ENCODE results near the gene PAPPA2.
"Not testable (repeated sequence)": the region's sequence is repeated elsewhere in the genome, so short reads cannot be mapped to it uniquely, and the experiment has no call there.

The PAPPA2 gene

DNA sequence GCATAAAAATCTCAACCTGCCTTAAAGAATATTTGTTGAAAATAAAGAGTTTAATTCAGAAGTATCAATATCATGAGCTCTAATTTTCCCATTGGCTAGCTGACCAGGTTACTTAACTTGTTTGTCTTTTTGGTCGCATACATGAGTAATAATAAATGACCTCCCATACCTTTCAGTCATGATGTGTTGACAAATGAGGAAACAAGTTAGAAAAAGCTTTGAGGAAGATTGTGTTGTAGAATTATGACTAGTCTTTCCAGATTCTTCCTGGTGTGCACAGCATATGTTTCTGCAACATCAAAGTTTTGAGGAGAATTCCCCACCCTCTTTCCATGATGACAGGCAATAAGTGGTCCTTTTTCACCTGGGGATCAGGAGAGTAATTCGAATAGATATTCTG, 17.6 kb upstream of the PAPPA2 start:
- no peak for DNase-seq (ENCODE audit: low spot score)
- in situ Hi-C loops (cut with MboI; ENCODE audit: low sequenced_read_pairs, unreplicated experiment), result no loop called here
- TF ChIP-seq, protein P1, sequence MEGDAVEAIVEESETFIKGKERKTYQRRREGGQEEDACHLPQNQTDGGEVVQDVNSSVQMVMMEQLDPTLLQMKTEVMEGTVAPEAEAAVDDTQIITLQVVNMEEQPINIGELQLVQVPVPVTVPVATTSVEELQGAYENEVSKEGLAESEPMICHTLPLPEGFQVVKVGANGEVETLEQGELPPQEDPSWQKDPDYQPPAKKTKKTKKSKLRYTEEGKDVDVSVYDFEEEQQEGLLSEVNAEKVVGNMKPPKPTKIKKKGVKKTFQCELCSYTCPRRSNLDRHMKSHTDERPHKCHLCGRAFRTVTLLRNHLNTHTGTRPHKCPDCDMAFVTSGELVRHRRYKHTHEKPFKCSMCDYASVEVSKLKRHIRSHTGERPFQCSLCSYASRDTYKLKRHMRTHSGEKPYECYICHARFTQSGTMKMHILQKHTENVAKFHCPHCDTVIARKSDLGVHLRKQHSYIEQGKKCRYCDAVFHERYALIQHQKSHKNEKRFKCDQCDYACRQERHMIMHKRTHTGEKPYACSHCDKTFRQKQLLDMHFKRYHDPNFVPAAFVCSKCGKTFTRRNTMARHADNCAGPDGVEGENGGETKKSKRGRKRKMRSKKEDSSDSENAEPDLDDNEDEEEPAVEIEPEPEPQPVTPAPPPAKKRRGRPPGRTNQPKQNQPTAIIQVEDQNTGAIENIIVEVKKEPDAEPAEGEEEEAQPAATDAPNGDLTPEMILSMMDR (IDR thresholded peaks at IDR 0.05; ENCODE audit: borderline replicate concordance, control extremely low read depth, extremely low read depth, insufficient read depth, missing control alignments), result no peak

DNA sequence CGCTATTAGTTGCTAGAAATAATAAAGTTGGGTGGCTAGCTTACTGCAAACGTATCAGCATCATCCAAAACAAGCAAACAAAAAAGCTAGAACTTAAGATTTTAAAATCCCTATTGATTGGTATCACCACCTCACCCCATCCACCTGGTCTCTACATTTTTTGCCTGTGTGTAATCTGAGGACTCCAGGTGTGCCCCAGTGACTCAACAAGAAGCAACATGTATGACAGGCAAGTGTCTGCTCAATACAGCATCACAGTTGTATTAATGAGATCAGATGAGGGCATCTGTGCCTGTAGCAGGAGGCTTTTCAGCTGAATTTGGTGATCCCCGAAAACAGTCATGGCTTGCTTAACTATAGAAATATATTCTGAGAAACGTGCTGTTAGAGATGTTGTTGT, 14.6 kb upstream of the PAPPA2 start:
- DNase-seq (ENCODE audit: low spot score), result no peak
- TF ChIP-seq, protein P1 (IDR thresholded peaks at IDR 0.05; ENCODE audit: borderline replicate concordance, control extremely low read depth, extremely low read depth, insufficient read depth, missing control alignments), result no peak
- in situ Hi-C loops (cut with MboI; ENCODE audit: low sequenced_read_pairs, unreplicated experiment), result no loop called here

DNA sequence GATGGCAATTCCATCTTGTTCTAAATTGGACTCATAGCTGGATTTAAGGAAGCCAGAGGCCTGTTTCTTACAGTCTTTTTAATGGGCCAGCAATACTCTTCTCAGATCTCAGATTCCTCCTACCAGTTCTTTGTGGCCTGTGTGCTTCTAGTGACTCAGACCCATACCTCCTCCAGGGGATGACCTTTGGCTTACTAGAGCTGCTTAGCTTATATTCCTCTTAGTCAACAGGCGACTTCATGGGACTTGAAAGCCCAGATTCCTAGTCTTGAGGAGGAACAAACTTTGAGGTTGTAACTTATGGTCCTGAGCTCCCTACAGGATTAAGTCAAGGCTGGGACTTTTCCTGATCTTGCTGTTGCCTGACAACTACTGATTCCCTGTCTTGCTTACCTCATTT, 12.4 kb upstream of the PAPPA2 start:
- TF ChIP-seq, protein P1 (IDR thresholded peaks at IDR 0.05; ENCODE audit: borderline replicate concordance, control extremely low read depth, extremely low read depth, insufficient read depth, missing control alignments), result no peak
- in situ Hi-C loops (cut with MboI; ENCODE audit: low sequenced_read_pairs, unreplicated experiment), result no loop called here
- no peak for DNase-seq (ENCODE audit: low spot score)

DNA sequence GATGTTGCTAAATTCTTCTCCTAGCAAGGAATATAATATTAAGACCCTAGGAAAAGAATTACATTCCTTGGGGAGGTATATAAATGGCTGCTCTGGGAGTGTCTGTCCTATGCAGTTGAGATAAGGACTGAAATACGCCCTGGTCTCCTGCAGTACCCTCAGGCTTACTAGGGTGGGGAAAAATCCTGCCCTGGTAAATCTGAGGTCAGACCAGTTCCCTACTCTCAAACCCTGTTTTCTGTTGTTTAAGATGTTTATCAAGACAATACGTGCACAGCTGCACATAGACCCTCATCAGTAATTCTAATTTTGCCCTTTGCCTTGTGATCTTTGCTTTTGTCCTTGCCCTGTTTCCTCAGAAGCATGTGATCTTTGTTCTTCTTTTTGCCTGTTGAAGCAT, 11.2 kb upstream of the PAPPA2 start:
- DNase-seq (ENCODE audit: low spot score); in situ Hi-C loops (cut with MboI; ENCODE audit: low sequenced_read_pairs, unreplicated experiment): not testable (repeated sequence)

DNA sequence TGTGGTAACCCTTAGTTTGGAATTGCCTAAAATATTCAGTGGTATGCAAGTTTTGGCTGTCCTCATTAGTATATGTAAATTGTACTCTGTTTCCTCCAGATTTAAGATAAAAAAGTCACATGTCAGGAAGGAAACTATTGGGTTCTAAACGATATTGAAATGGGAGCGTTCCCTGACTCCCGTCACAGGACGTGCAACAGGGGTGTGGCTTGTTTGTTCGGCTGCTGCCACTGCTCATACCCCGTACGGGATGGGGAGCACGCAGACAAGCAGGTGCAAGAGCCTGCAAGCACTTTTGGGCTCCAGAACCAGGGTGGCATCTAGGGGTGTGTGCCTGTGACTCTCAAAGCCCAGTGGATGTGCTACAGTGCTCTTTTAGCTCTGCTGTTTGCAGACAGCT, 6.2 kb upstream of the PAPPA2 start:
- TF ChIP-seq, protein P1 (IDR thresholded peaks at IDR 0.05; ENCODE audit: borderline replicate concordance, control extremely low read depth, extremely low read depth, insufficient read depth, missing control alignments), result no peak
- no peak for DNase-seq (ENCODE audit: low spot score)
- in situ Hi-C loops (cut with MboI; ENCODE audit: low sequenced_read_pairs, unreplicated experiment), result no loop called here

DNA sequence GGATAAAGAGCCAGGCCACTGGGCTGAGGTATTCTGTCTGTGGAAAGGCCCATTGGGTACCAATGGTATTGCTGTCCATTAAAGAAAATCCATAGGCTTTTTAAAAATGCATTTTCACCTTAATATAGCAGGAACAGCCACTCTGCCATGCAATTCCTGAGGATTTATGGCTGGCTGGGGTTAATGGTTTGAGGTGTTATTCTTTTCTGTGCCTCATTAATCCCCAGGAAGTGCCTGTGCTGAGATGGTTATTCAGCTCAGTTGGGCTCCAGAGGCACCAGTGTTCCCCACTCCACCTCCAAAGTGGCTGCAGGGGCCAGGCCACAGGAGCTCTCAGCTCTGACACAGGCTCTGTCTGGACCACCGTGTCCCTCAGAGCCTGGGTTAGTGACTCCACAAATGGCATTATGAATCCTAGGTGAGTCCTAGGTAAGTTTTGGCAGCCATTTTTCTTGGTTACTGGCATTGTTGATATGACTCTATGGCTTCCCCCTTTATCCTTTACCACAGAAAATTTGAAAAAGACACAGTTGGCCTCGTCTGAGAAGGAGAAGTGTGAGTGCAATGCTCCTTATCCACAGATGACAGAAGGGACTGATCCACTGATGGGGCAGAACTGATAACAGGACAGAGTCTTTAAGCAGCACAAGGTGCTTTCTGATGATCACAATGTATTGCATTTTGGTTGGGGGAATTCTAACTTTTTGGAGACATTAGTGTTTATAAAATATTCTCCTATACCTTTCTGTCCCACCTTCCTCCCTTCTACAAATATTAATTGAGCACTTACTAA, 2.2 kb upstream of the PAPPA2 start:
- in situ Hi-C loops (cut with MboI; ENCODE audit: low sequenced_read_pairs, unreplicated experiment), result no loop called here
- DNase-seq (ENCODE audit: low spot score), result no peak
- TF ChIP-seq, protein P1 (IDR thresholded peaks at IDR 0.05; ENCODE audit: borderline replicate concordance, control extremely low read depth, extremely low read depth, insufficient read depth, missing control alignments), result no peak

DNA sequence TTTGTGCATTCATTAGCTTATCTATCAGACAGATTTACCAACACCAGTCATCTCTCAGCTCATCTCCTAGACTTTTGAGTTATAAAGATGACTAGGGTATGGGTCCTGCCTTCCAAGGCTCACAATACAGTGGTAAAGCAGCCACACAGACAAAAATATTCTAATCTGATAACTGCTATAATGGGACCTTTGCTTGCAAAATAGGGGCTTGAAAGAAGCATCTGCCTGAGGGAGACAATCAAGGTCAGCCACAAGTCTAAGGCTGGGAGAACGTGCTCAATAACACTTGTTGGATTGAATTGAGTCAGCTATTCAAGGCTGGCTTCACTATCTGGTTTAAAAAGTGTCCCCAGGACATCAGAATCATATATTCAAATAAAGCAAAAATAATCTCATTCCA, 1.4 kb upstream of the PAPPA2 start:
- in situ Hi-C loops (cut with MboI; ENCODE audit: low sequenced_read_pairs, unreplicated experiment), result no loop called here
- TF ChIP-seq, protein P1 (IDR thresholded peaks at IDR 0.05; ENCODE audit: borderline replicate concordance, control extremely low read depth, extremely low read depth, insufficient read depth, missing control alignments), result no peak
- no peak for DNase-seq (ENCODE audit: low spot score)
